ENCODE measurements around the gene GPS1. TPM values are rescaled to one million over a fixed set of nuclear protein-coding genes. Genes with fewer than 3 reads are reported as not detected.

The GPS1 gene
- total and polyA plus RNA-seq, 11 donors: 76.7 to 151 (median 85.0) TPM

GRCh38 chr17:82041144-82041814 lies 10.4 kb upstream of the GPS1 start:
- intact Hi-C loops (cut with DNase I): no loop called here
- Histone ChIP-seq H3K4me1 (peaks cover 0 to 21% (median 10%) of the 10 kb centered on the region in 12 donors), H3K36me3 (no peaks in the 10 kb centered on the region), H3K9me3 (no peaks in the 10 kb centered on the region), H3K27ac (no peak overlapping the region), H3K4me3 (no peak overlapping the region), H3K27me3 (no peaks in the 10 kb centered on the region)
- WGBS, 4 donors: 88 to 92% (median 89%) methylated on average over 17 of the region's 17 CpGs
- no peak for TF ChIP-seq CTCF (IDR thresholded peaks at IDR 0.05)
- no peak for TF ChIP-seq POLR2A (IDR thresholded peaks at IDR 0.05)
- DNase-seq: no peak
- ATAC-seq: no peak

DNA sequence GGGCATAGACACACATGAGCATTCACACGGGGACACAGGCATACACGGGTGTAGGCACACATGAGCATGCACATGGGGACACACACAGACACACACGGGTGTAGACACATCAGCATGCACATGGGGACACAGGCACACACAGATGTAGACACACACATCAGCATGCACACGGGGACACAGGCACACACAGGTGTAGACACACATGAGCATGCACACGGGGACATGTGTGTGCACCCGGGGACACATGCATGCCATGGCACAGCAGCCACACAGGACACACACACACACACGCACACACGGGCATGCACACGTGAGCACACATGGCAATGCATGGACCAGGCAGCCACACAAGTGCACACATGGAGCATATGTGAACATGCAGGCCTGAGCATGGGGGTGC lies 9.0 kb upstream of the GPS1 start:
- intact Hi-C loops (cut with DNase I): no loop called here
- no peak for ATAC-seq
- no peak overlapping the region for H3K27ac ChIP-seq
- peaks cover 0 to 10% (median 0%) of the 10 kb centered on the region in 9 donors for H3K36me3 ChIP-seq
- TF ChIP-seq POLR2A (IDR thresholded peaks at IDR 0.05) (no peak), CTCF (IDR thresholded peaks at IDR 0.05) (no peak)
- H3K27me3 ChIP-seq: no peaks in the 10 kb centered on the region
- peaks cover 0 to 13% (median 4%) of the 10 kb centered on the region in 12 donors for H3K4me1 ChIP-seq
- no peak for DNase-seq
- WGBS, 4 donors: 66 to 89% (median 85%) methylated on average over 2 to 9 of the region's 9 CpGs
- no peaks in the 10 kb centered on the region for H3K9me3 ChIP-seq
- no peak overlapping the region for H3K4me3 ChIP-seq

- TF ChIP-seq CTCF (IDR thresholded peaks at IDR 0.05) (no peak), POLR2A (IDR thresholded peaks at IDR 0.05) (no peak)
- intact Hi-C loops (cut with DNase I): no loop called here
- no peak for ATAC-seq
- peaks cover 0 to 18% (median 2%) of the 10 kb centered on the region in 9 donors for H3K36me3 ChIP-seq
- no peak overlapping the region for H3K4me3 ChIP-seq
- 54 to 65% (median 64%) methylated on average over 12 to 16 of the region's 16 CpGs for WGBS, 4 donors
- no peaks in the 10 kb centered on the region for H3K9me3 ChIP-seq
- H3K27ac ChIP-seq: no peak overlapping the region
- DNase-seq: no peak
- peaks cover 0 to 6% (median 0%) of the 10 kb centered on the region in 12 donors for H3K4me1 ChIP-seq
- H3K27me3 ChIP-seq: no peaks in the 10 kb centered on the region
Measured at GRCh38 chr17:82043507-82043906, 8.2 kb upstream of the GPS1 start.

DNA sequence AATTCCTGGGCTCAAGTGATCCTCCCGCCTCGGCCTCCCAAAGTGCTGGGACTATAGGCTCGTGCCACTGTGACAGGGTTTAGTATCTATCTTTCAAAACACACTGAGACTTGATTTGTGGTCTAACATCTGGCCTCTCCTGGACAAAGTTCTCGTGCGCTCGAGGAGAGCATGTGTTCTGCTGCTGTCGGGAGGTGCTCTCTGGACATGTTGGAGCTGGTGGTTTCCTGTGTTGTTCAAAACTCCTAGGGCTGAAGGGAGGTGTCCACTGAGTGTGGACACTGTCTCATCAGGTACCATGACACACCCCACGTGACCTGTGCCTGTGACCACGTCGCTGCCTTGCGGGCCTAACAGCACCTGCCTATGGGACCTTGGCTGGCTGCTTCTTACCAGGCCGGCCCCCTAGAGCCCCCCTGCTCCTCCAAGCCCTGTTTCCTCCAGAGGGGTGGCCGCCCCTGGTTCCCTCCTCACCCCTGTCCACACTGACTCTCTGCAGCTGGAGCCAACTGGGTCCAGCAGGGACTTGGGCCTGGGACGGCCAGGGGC lies 5.7 kb upstream of the GPS1 start:
- Histone ChIP-seq H3K4me3 (no peak overlapping the region), H3K9me3 (no peaks in the 10 kb centered on the region), H3K27me3 (no peaks in the 10 kb centered on the region), H3K36me3 (peaks cover 0 to 35% (median 8%) of the 10 kb centered on the region in 9 donors), H3K27ac (no peak overlapping the region), H3K4me1 (peaks cover 0 to 17% (median 10%) of the 10 kb centered on the region in 12 donors)
- DNase-seq: no peak
- intact Hi-C loops (cut with DNase I): loop anchor here in 1 of 10 donors (1.0 kb wide), 1 partner anchor 27 kb away; no protein-coding TSS in a partner anchor
- TF ChIP-seq CTCF (IDR thresholded peaks at IDR 0.05) (no peak), POLR2A (IDR thresholded peaks at IDR 0.05) (no peak)
- 73 to 90% (median 83%) methylated on average over 12 to 14 of the region's 14 CpGs for WGBS, 4 donors
- ATAC-seq: no peak
